RKO (cell line): ENCODE measurements around the gene JUND.
"Not testable (repeated sequence)": the region's sequence is repeated elsewhere in the genome, so short reads cannot be mapped to it uniquely, and the experiment has no call there.

Experiments
- DNase-seq: peaks from one replicate; pipeline ENCODE4 v3.0.0-alpha.2; 2016; ENCODE audit warnings: low spot score

The JUND gene

GRCh38 chr19:18281082-18282020 lies at the start of gene JUND:
Gene JUND, minus strand, starts transcription at chr19:18281622. Its CDS starts 138 bp downstream, at chr19:18281484.
- DNase-seq, result peak; percentile 95

DNA sequence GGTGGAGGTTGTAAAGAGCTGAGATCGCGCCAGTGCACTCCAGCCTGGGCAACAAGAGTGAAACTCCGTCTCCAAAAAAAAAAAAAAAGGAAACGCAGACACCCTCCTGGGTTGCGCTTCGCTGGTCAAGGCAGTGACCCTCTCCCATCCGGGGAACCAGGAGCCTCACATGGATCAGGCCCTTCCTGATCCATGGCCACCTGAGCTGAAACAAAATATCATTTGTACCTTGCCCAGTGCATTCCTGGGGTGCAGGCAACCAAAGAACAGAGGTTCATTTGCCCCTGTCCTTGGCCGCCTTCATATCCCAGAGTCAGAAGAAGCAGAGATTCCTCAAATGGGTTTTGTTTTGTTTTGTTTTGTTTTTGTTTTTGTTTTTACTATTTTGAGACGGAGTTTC lies 49.4 kb upstream of the JUND start:
- DNase-seq, result no peak

DNA sequence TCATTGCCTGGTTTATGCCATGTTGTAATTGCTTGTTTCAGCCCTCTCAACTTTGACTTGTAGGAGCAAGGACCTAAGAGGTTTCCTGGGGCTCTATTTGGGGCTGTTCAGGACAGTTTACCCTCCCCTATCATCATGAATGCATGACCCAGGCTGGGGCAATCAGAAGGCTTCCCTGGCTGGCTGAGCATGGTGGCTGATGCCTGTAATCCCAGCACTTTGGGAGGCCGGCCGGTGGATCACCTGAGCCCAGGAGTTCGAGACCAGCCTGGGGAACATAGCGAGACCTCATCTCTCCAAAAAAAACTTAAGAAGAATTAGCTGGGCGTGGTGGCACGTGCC lies 47.6 kb upstream of the JUND start:
- no peak for DNase-seq

GRCh38 chr19:18328340-18329034 lies 47.1 kb upstream of the JUND start:
- peak; percentile 96 for DNase-seq

GRCh38 chr19:18326772-18327171 lies 45.4 kb upstream of the JUND start:
- no peak for DNase-seq

DNA sequence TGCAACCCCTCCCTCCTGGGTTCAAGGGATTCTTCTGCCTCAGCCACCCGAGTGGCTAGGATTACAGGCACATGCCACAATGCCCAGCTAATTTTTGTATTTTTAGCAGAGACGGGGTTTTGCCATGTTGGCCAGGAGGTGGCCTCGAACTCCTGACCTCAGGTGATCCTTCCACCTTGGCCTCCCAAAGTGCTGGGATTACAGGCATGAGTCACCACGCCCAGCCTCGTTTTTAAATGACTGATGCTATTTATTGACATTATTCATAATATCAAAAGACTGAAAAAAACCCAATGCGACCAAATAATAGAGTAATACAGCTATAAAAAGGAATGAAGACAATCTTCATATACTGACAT lies 42.9 kb upstream of the JUND start:
- DNase-seq, result not testable (repeated sequence)

DNA sequence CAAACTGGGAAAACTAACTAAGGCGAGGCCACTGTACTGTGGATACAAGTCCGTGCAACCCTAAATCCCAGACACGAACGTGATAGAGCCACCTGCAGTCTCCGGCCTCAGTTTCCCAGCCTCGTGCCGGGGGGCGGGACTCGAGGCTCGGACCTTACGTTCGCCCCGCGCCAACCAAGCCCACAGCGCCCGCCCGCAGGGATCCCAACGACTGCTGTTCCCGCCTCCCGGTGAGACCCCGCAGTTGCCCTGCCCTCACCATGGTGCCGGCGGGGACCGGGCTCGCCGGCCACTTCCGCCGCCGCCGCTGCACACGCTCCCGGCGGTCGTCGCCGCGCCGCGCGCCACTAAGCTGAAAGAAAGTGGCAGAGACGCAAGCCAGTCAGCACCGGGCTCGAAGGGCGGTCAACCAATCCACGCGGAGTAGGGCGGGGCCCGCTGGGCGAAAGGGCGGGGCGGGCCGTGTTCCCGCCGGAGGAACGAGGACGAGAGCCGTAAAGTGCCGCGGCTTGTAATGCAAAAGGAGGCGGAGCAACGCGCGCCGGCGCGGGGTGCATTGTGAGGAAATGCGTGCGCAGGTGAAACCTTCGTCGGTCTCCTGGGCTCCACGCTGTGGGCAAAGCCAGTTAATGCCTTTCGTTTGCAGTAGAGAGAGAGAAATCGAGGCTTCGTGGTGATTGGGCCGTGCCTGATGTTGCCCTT lies 41.5 kb upstream of the JUND start, which contains the start of gene LSM4:
LSM4 (minus strand) TSS at position 318 of the 702 bp plus-strand sequence; CDS start at position 262, 56 bp downstream.
- DNase-seq, result peak; percentile 97

DNA sequence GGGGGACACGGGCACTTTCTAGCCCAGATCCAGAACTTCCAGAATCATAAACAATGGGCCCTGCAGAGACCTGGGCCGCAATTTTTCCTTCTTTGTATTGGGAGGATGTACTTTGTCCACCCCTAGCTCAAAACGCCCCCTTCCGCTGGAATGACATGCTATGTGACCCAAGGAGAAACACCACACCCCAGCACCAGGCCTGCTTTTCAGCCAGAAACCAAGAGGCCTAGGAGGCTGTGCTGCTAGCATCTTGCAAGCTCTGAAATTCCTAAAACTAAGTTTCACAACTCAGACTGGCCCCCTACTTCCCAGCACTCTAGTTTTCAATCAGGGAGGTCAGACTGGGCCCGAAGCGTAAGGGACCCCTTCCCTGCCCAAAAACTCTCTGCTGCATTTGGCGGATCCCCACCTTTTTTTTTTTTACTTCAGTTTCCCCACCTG lies 40.9 kb upstream of the JUND start:
- peak; percentile 75 for DNase-seq

GRCh38 chr19:18321734-18322102 lies 40.3 kb upstream of the JUND start:
- peak; percentile 64 for DNase-seq

DNA sequence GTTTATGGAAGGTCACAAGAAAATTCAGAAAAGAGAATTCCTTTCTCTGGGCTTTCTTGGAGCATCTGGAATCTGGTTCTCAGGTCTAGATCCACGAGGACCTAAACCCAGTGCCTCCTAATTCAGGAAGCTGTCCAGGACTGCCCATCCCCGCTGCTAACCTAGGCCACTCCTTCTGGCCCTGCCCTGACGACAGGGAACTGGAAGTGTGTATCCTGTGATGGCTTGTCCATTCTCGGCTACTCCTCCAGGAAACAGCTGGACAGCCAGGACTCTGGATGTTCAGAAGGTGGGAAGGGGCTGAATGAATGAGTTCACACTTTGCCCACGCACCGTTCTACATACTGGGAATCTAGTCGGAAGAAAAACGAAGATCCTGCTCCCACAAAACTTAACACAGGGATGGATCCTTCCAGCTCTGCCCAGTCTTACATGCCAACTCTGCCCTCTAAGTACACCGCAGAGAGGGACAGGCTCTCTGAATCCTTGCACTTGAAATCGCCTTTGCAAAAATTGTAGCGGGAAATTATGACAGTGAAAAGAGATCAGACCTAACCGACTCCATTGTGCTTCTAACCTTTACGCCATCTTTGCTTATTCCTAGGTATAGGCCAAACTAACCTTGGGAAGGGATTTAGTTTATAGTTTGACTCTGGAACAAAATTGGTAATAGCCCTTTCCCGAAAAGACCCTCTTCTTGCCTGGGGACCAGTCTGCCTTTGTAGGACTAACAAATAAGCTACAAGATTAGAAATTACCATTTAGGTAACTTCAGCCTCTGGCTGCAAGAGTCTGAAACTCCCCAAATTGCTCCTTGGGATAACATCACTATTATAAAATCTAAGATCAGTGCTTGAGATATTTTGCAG lies 39.7 kb upstream of the JUND start:
- no peak for DNase-seq

GRCh38 chr19:18319591-18320135 lies 38.2 kb upstream of the JUND start:
- no peak for DNase-seq

- DNase-seq, result no peak
These were observed 36.8 kb upstream of the JUND start for GRCh38 chr19:18317961-18318800.

GRCh38 chr19:18313398-18313797 lies 32.0 kb upstream of the JUND start:
- no peak for DNase-seq

- no peak for DNase-seq
These were observed 30.7 kb upstream of the JUND start for GRCh38 chr19:18312092-18312534.

DNA sequence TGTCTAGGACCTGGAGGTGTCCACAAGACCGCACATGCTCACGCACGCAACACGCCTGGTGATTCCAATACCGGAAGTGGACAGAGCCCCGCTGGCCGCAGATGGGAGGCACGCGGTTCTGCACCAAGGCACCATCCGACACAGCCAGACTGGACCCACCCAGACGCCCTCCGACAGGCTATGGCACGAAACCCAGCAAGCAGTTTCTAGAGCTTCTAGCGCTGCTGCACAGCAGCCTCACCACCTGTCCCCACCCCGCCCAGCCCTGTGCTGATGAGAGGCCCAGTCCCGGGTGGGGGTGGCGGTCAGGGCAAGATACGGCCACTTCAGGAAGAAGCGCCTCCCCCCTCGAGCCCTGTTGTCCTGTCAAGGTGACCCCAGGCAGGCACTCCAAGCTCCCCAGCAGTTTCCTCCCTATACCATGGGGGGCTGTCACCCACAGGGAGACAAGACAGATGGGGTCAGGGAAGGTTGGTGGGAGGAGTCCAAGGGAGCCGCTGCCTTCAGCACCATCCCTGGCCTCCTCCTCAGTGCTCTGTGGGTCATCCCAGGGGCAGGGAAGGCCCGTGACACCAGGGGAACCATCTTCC lies 30.2 kb upstream of the JUND start:
- no peak for DNase-seq

GRCh38 chr19:18310966-18311365 lies 29.5 kb upstream of the JUND start:
- no peak for DNase-seq

DNA sequence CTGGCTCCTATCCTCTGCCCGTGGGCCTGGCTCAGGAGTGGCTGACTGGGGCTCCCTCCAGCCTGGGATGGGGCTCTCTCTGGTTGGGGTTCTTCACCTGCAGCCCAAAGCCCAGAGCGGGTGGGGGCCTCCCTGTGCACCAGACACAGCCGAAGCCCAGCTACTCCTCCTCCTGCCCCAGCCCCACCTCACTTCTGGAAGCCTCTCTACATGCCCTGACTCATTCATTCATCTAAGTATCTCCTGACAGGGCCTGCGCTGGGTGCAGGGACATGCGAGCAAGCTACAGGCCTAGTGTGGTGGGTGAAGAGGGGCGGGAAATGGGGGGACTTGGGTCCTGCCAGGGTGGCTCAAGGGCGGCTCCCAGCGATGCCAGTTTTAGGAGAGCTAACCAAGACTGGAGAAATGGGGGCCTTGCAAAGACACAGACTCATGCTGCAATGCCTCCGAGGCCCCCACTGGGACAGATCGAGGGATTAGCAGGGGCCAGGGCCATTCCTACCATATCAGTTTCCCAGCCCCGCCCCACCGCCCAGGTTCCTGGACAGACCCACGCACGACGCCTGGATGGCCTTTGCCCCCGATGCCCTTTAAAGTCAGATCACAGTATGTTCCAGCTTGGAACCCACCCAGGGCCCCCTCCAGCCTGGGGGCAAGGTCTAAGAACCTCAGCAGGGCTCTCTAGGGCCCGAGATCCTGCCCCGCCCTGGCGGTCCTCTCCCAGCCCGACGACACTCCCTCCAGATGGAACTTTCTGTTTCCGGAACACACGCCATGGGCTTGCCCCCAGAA lies 28.9 kb upstream of the JUND start:
- DNase-seq, result no peak

DNA sequence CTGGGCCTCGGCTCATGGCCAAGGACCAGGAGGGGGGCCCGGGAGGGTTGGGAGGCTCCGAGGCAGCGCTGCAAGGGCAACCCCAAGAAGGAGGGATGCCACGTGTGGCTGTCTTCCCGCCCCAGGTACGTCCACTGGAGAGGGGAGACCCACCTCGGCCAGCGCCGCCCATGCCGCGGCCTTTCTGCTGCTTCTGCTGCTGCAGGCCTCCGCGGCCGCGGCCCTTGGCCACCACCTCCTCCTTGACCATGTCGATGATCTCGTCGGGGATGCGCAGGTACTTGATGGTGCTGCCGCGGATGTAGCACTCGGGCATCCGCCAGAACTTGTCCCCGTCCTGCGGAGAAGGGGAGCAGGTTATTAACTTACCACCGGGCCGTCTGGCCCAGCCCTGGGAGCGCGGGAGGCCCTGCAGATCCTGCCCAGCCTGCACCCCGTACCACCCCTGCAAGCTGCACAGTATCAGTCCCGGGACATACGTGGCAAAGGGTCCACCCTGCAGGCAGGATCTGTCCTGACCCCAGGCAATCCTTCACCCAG lies 28.2 kb upstream of the JUND start:
- DNase-seq, result no peak

GRCh38 chr19:18308948-18309325 lies 27.5 kb upstream of the JUND start:
- no peak for DNase-seq
